Astrocyte of the spinal cord (primary cell): ENCODE results near the gene FBXO2.

Experiments
- DNase-seq: peaks from one replicate; pipeline ENCODE4 v3.0.0; 2011; ENCODE audit warnings: low read depth, low spot score
- H3K4me3 ChIP-seq: 2 replicates; pipeline ENCODE4 v1.5.1; 2011; ENCODE audit warnings: low read depth, mild to moderate bottlenecking, low read length, moderate library complexity
- in situ Hi-C: cut with HindIII; loops from 2 replicates; pipeline ENCODE4 v1.10.0; 2017; ENCODE audit warnings: low sequenced_read_pairs
- TF ChIP-seq, protein P1 (sequence below): IDR thresholded peaks from 2 replicates; pipeline ENCODE4 v1.5.1; 2012; ENCODE audit warnings: low read depth, mild to moderate bottlenecking, low read length, inconsistent platforms

FBXO2 gene

GRCh38 chr1:11682287-11682771, 28.1 kb upstream of the FBXO2 start:
- no peak overlapping the region for H3K4me3 ChIP-seq
- TF ChIP-seq, protein P1, sequence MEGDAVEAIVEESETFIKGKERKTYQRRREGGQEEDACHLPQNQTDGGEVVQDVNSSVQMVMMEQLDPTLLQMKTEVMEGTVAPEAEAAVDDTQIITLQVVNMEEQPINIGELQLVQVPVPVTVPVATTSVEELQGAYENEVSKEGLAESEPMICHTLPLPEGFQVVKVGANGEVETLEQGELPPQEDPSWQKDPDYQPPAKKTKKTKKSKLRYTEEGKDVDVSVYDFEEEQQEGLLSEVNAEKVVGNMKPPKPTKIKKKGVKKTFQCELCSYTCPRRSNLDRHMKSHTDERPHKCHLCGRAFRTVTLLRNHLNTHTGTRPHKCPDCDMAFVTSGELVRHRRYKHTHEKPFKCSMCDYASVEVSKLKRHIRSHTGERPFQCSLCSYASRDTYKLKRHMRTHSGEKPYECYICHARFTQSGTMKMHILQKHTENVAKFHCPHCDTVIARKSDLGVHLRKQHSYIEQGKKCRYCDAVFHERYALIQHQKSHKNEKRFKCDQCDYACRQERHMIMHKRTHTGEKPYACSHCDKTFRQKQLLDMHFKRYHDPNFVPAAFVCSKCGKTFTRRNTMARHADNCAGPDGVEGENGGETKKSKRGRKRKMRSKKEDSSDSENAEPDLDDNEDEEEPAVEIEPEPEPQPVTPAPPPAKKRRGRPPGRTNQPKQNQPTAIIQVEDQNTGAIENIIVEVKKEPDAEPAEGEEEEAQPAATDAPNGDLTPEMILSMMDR = no peak
- in situ Hi-C loops = no loop called here
- no peak for DNase-seq

DNA sequence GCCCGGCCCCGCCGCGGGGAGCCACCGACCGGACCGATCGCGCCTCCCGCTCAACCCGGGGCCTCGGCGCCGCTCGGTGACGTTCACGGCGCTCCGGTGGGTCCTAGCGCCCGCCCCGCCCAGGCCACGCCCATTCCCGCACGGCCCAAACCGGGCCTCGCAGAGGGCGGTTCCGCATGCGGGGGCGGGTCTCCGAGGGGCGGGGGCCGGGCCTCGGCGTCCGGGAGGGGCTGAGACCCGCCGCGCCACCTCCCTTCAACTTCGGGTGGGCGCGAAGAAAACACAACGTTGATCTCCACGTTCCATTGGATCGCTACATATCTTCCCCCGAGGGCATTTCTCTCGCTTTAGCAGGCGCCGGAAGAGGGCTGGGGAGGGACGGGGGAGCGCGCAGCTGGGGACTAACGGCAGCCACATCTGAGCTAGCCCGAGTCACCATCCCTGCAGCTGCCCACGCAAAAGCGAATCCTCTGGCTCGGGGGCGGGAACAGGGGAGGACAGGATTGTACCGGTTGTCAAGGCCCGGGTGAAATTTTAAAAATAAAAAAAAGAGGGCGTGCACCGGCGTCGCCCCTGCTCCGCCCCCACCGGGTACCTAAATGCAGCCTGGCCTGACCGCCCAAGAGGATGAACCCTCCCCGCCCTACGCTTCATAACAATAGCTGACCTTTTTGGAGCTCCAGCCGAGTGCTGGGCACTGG, 27.0 kb upstream of the FBXO2 start, which contains the start of gene MAD2L2:
TSS of gene MAD2L2 (minus strand) at position 78 of the 701 bp plus-strand sequence. CDS start 547 bp downstream, outside the sequence.
- in situ Hi-C loops = no loop called here
- TF ChIP-seq, protein P1 = no peak
- H3K4me3 ChIP-seq = peak within 1 kb of the TSS; percentile 84
- peak; percentile 76 for DNase-seq

DNA sequence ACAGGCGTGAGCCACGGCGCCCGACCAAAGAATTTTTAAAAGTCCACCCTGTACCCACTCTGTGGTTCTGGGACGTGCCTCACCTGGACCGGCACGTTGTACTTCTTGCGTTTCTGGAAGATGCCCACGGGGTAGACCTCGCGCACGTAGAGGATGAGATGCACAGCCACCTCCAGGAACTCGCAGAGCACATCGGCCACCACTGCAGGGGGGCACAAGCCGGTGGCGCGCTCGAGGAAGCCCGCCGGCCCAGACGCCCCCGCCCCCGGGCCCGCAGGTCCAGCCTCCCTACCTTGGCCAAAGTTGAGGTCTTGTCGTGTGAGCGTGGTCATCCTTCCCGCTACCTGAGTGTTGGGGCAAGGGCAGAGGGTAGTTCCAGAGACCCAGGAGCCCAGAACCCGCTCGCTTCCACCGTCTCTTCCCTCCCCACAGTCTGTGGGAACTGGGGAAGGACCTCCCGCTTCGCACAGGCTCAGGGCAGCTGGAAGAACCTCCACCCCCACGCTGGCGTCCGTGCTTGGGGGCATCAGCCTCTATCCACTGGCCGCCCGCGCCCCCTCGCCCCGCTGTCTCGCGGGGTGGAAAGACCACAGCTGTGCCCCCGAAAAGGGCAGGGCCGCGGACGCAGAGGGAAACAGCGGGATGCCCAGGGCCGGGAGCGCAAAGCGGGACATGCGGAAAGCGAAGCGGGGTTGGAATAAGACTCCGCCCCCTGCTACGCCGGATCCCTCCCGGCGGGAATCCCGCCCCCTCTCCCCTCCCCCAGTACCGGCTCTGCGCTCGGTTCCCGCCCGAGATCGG, 26.2 kb upstream of the FBXO2 start:
- in situ Hi-C loops = no loop called here
- H3K4me3 ChIP-seq = peak overlapping the region; percentile 84
- no peak for DNase-seq
- TF ChIP-seq, protein P1 = no peak

GRCh38 chr1:11678442-11678841, 24.2 kb upstream of the FBXO2 start:
- DNase-seq = no peak
- TF ChIP-seq, protein P1 = no peak
- no peak overlapping the region for H3K4me3 ChIP-seq
- in situ Hi-C loops = no loop called here

- TF ChIP-seq, protein P1 = no peak
- H3K4me3 ChIP-seq = no peak overlapping the region
- no peak for DNase-seq
- in situ Hi-C loops = no loop called here
Measured at GRCh38 chr1:11676386-11677103, 22.3 kb upstream of the FBXO2 start.

DNA sequence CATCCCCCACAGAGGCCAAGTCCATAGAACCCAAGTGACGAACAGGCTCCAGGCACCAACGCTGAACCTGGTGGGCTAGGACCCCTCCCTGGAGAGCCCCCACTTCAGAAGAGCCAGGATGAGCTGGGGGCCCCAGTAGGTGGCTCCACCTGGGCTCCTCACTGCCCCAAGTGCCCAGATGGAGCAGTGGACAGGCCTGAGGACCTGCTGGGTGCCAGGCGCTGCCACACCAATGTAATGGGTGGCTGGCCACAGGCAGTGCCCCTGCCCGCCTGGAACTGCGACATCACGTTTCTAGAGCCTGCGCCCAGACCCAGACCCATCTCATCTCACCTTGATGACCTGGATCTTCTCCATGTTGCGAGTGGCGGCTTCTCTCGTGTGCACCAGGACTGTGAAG, 21.1 kb upstream of the FBXO2 start:
- in situ Hi-C loops = no loop called here
- H3K4me3 ChIP-seq = no peak overlapping the region
- no peak for DNase-seq

More for the DNA sequence above, 21.1 kb upstream of the FBXO2 start:
- TF ChIP-seq, protein P1 = no peak
